HPDE6-E6E7 (cell line): ENCODE measurements around the gene ADGRB3.

ENCODE experiments used
- DNase-seq: peaks from one replicate; pipeline ENCODE4 v3.0.0; 2011; ENCODE audit warnings: missing footprints; ENCODE audit errors: extremely low spot score

The ADGRB3 gene

DNA sequence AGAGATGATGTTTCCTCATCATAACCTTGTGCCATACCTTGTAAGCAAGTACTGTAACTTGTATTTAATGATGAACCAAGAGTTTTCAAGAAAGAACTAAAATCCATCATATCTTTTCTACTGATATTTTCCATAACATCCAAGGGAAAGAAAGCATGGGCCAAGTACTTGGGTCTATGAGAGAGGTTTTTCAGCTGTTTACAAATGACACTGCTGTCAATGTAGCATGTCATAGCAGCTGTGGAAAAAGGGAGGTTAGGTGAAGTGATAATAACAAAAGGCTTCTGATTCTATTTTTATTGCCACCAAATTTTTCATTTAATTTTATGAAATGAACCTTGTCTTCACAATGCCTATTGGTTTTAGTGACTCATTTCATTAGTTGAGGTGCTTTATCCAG lies 679.4 kb downstream of the ADGRB3 start:
- DNase-seq = no peak

DNA sequence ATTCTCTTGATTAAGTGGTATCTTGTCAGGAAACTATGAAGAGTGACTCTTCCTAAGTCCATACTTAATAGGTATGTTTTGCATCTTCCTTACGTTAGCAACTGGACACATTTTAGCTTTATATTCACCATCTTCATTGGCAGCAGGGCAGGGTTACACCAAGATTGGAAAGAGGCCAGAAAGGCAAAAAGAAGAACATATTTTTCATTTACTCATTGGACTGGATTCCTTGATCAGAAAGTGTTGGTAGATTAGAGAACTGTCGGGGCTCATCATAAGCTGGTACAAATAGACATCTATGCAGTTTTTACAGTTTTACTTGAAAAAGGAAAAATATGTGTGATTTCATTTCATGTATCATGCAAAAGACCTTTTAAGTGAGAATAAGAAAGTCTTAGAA lies 696.8 kb downstream of the ADGRB3 start:
- DNase-seq = no peak

DNA sequence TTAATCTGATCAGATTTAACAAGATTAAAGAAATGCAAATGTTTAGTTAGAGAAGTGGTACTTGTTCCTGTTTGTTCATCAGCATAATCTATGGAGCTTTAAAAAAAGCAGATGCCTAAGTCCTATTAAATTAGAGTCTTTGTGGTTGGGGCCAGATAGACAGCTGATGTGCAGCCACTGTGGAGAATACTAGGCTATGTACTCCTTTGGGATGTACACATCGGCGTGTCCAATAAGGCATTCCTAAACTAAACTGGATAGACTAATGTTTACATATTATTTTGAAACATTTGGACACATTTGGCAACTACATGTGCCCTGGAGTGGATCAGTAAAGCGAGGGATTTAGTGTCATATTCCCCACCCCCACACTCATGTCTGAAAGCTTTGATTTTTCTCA lies 702.2 kb downstream of the ADGRB3 start:
- no peak for DNase-seq

DNA sequence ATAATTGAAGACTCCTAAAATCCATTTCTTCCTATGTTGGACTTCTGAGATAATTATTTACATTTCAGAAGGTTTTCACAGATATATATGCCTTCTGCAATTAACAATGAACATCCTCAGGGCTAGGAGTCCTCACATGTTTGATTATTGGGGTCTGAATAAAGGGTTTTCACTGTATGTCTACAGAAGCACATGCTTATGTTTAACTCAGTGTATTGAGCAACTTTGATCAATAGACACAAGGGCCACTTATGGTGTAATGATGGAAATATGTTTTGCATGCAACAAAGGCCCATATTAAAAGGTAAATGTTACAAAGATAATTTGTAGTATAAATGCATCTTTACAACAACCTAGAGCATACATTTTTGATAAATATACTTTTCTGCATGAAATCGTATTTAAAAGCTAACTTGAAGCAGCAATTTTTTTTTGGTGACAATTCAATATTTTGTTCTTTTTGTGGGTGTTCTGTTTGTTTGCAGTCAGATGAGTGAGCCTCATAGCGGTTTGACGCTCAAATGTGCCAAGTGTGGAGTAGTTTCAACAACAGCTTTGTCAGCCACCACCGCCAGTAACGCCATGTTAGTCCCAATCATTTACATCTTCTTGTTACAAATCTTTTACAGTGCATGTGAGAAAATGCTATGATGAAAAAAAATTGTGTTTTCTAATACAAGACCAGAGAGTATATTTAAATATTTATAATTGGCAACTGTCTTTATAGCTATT lies 703.5 kb downstream of the ADGRB3 start:
- no peak for DNase-seq

DNA sequence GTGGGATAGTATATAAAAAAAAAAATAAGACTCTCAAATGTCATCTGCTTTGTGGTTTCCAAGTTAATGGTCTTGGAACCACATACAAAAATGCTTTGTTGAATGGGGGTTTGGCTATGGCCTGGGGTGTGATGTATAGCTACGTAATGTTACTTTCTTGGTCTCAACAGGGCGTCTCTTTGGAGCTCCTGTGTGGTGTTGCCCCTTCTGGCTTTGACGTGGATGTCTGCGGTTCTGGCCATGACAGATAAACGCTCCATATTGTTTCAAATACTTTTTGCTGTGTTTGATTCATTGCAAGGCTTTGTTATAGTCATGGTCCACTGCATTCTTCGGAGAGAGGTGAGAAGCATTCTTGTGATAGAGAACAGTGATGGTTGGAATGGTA lies 704.1 kb downstream of the ADGRB3 start:
- DNase-seq = no peak

DNA sequence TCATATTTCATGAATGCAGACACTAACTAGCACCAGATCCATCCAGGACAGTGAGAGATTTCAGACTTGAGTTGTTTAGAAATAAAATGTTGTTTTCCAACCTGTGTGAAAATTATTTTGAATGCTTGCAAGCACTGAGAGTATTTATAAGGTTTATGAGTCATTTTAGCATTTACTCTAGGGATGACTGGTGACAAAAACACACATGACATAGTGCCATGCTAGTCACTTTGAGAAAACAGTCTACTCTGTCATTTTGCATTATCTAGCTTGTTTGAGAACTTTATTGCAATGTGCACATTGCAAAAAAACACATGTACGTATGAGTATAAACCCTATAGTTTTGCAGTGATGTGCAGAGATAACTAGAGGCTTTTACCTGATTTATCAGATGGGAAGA lies 705.1 kb downstream of the ADGRB3 start:
- no peak for DNase-seq

DNA sequence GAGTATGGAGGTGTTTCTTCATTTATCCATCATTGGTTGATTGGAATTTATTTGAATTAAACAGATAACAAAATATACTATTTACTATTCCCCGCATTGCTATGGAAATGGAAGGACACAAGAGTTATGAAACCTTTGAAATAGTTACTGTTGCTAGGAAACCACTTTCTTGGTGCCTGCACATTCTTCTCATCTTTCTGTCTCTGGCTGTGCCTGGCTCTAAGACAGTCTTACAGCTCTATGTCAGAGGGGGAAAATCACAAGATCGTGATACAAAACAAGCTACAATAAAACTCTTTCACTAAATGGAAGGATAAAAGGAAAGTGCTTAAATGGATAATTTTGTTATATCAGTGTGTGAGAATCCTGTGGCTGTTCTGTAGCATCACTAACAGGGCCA lies 708.8 kb downstream of the ADGRB3 start:
- DNase-seq = no peak

DNA sequence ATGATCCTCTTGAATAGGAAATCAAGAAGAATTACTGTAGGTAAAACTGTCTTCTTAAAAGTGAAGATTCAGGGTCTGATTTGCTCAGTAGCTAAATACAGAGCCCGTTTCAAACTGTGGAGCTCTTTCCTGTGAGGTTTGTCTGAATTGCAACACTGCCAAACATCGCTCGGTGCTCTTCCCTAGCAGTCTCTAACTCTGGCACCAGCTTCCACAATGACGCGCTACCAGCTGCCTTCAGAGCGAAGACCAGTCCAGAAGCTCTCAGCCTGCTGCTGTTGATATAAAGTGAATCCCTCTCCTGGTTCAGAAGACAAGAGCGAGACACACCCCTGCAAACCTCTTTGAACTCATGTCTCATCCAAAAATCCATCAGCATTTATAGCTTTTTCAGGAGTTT lies 714.7 kb downstream of the ADGRB3 start:
- DNase-seq = no peak

DNA sequence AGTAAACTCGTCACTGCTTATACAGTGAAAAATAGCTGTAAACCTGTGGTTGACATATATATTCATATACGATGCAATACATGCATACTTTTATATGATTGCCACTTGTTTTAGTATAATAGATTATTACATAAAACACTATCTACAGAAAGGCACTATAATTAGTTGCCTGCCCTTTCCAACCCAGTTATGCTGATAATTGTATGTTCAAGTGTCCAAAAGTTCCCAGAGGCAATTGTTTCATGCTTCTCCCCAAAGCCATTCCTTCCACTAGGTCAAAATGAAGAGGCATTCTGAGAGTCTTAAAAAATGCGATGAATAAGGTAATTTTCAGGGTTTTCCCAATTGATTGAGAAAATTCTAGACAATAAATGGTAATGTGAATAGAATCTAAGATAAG lies 727.1 kb downstream of the ADGRB3 start:
- DNase-seq = no peak

DNA sequence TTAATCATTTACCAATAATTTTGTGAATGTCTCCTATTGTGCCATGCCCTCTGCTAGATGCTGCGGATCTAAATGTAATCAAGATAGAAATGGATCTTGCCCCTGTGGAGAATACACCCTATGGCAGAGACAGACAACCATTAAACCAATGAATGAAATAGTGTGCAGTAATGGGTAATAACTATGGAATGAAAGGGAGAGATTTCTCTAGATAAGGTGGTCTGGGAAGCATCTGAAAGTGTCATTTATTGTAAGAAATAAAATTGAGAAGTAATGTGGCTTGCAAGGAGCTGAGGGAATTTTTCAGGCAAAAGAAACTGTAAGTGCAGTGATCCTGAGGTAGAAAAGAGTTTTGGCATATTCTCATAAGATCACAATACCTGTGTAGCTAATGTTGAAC lies 731.7 kb downstream of the ADGRB3 start:
- no peak for DNase-seq

DNA sequence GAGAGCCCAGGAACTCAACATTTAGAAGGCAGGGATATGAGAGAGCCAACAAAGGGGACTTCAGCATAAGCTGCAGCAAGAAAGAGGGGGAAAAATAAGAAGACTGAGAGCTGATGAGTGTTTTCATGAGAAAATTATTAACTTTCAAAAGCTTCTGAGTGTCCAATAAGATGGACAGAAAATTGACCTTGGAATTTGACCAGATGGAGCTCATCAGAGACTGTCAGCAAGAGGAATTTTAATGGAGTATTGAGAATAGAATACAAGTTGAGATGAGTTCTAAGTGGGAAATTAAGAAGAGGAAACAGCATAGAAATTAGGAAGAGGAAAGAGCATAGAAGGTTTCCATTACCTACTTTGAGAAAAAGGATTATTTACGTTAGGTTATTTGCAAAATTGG lies 733.5 kb downstream of the ADGRB3 start:
- DNase-seq = no peak

DNA sequence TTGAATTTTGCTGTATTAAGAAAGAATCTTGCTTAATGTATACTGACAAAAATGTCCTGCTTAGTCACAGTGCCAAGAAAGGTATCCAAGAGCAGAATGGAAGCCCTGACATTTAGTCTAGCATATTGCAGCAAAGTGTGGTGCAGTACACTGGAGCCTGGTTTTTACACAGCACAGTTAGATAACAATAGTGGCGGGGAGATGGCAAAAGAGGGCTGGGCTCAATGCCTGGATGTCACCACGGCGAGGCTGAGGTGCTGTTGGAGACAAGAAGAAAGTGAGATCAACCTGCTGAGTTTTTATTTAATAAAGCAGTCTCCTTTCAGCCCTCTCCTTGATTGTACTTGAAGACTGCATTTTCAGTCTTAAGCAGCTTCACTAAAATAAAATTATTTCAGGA lies 735.7 kb downstream of the ADGRB3 start:
- no peak for DNase-seq

DNA sequence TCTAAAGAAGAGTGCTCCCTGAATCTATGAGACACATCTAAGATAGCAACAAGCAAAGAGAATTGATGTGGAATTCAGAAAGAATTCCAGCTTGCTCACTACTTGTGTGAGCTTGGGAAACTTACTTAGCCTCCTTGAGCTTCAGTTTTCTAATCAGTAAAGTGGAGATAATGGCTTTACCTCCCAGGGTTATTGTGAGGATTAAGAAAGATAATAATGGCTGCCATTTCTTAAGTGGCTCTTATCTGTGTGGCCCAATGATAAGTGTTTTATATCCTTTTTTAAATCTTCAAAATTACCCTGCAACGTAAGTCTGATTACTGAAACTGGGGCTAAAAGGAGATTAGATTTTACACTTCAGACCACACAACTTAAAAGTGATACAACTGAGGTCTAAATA lies 743.2 kb downstream of the ADGRB3 start:
- no peak for DNase-seq

DNA sequence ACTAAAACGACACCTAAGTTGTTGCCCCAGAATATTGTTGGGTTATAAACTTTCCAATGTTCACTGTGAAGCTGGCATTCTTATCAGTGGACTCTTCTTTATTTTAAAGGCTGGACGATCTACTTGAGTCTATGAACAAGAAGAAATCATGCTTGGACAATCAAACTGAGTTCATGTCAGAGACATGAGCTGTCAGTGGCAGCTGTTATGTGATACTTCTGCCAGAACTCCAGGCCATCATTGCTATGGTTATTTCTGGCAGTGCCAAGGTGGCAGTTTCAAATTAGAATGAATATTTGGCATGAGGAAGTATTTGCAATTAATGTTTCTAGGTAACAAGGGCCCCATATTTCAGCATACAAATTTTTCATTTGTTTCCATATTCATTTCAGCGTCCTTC lies 744.4 kb downstream of the ADGRB3 start:
- DNase-seq = no peak

DNA sequence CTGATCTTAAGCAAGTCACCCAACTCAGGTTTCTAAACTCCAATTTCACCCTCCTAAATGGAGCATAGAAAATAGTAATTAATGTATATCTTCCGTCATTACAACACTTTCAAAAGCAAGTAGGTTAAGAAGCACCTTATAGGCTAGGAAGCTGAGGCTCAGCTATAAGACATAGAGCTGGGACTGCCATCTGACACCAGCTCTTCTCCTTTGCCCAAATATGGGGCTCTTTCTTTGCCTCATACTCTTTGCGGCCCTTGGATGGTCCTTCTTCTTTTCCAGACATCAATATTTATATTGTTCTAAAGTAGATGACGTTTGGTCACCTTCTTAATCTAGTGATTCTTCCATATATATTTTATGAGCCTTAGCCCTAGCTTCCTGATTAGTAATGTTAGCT lies 748.5 kb downstream of the ADGRB3 start:
- no peak for DNase-seq

DNA sequence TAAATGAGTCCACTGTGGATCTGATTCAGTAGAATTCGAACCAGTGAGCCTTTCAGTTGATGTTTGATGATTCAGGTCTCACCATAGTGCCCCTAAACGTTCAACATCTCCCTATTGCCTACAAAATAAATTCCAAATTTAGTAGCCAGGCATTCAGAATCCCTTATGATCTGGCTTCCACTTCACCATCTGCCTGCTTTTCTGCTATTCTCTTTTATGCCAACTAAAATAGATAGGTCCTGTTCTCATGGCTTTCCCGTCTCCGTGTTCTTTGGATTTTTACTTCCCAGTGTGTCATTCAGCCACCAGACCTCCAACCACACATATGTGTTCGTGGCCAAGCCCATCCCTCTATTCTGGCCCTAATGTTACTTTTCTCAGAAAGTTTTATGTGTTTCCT lies 751.3 kb downstream of the ADGRB3 start:
- DNase-seq = no peak

DNA sequence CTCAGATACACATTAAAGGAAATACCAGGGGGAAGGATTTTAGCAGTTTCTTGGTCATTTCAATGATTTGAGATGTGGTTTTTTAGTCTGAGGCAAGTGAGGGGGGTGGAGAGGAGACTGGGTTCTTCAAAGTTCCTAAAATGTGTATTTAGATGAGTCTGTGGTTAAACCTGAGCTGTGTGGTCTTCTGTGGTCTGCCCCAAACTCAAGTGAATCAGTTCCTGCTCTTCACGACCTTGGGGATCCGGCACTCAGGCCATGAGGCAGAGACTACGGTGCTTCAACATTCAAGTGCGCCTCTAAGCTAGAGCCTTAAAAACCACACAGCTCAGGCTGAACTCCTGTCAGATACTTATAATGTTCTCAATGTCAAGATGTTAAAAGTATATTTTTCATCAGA lies 755.0 kb downstream of the ADGRB3 start:
- DNase-seq = no peak

DNA sequence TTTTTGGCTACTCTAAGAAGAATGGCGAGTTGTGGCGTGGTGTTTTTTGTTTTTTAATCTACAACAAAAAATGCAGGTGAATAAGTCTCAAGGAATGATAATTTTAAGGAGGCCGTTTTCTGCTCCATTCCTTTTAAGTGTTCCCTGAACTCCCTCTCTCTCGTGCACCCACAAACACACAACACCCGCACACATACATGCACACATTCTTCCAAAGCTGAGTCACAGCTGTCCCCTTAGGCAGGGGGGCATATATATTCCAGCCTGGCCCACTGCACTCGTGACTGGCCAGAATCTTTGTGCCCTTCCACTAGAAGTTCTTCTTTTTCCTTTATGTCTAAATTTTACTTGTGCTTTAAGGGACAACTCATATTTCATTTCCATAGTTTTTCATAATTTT lies 756.0 kb downstream of the ADGRB3 start:
- no peak for DNase-seq

DNA sequence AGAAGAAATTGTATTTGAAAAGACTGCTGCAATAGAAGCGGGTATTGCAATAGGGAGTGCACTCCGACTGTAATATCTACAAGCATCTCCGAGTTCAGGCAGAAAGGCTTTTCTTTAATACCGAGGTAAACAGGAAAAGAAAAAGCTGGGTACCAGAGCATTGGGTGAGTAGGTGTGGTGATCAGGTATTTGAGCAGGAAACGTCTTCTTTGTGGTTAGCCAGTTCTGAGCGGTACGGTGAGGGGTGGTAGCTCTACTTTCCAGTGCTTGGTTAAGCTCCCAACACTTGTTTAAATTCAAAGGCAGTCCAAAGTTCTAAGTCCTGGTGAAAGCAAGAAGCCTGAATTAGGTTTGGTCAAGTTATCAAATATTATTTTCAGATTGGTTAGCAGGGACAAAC lies 757.7 kb downstream of the ADGRB3 start:
- DNase-seq = no peak

DNA sequence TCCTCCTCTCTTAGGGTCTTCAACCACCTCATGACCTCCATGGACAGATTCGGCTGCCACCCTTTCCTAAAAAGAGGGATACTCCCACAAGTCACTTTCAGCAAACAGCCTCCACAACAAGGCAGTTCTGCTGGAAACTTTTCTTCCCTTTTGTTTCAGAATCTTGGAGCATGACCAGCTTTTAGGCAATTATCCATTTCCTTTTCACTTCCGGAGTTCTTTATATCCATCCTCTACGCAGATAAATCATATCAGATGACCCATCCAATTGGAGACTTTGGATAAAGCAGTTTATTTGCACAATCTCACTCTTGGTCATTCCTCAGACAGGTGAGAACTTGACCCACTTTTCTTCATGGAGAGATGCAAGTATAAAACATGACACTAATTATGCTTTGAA lies 763.2 kb downstream of the ADGRB3 start:
- DNase-seq = no peak

DNA sequence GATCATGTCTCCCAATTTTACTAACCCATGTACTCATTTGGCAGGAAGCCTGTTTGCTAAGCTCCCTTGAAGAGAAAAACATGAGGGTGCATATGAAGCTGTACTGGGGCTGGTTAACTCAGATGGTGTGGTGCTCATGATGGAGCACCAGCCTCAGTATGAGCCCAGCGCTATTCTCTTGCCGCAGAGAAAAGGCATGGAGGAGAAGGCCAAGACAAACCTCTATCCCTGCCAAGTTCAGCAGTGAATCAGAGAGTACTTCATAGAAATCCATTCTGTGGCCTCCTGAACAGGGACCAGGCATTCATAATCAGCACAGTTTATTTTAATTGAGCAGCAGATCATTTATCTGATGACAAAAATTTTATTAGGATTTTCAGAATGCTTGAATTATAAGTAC lies 763.6 kb downstream of the ADGRB3 start:
- no peak for DNase-seq

DNA sequence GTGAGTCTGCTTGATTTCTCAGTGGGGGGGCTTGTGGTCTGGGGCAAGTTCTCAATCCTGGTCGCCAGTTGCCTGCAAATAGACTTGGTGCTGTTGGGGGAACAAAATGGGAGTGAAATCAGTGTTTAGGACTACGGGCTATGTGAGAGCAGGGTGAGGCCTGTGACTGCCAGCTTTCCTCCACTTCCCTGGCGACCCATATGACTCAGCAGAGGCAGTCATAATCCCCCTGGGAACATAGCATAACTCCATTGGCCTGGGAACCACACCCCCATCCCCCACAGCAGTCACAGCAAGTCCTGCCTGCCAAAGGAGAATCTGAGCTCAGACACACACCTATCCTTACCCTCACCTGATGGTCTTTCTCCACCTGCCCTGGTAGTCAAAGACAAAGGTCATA lies 773.8 kb downstream of the ADGRB3 start:
- no peak for DNase-seq

DNA sequence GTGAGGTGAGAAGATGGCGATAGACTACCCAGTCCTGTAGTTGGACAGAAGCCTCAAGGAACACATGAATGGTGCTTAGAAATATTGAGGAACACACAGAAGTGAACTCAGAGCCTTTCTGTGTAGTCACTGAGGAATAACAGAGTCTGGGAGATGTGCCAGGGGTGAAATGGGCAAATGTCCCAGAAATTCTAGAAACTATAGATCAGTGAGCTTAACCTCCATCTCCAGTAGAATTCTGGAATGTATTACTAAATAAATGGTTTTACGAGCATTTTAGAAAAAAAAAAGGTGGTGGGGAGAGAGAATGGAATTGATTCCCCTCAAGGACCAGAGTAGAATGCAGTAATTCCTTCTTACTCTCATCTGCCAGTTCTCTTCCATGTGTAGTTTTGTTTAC lies 781.7 kb downstream of the ADGRB3 start:
- no peak for DNase-seq

DNA sequence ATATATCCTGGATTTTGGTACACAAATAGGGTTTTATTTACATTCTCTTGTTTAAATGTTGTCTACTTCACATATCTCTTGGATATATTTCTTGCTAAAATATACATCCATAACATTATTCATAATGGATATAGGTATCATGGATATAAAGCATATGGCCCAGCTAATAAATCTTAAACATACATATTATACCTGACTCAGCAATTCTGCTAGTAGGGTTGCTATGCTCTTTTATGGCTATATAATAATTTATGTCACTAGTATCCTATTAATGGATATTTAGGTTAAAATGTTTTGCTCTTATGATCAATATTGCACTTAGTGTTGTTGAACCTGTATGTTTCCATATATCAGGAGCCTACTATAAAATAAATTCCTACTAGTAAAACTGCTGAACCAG lies 786.2 kb downstream of the ADGRB3 start:
- DNase-seq = no peak

DNA sequence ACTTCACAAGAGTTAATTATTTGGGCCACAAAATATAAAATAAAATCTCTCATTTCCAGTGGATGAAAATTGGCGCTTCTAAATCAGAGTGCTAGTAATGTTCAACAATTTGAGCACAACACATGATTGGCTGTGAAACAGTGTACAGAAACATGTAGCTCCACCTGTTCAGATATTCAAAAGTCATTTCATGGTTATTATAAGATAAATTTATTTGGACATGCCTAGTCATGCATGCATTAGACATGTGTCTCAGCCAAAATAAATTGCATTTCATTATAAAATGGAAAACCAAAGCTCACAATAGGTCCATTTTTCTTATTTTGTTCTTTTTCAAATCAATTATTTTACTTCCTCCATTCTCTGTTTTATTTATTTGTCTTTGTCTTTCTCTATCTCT lies 786.9 kb downstream of the ADGRB3 start:
- DNase-seq = no peak
